HG03378 (cell line): ENCODE measurements around the gene SELE.

Experiments
- ATAC-seq: cut with Tn5 transposase; IDR thresholded peaks from one replicate; pipeline ENCODE4 v1.9.1; 2021; ENCODE audit warnings: mild to moderate bottlenecking, moderate library complexity; ENCODE audit not compliant: unreplicated experiment

Gene SELE

GRCh38 chr1:169733924-169734323 lies at the start of gene SELE:
Gene SELE (minus strand): TSS chr1:169734079. CDS start chr1:169733612, 467 bp downstream.
- ATAC-seq: no peak

GRCh38 chr1:169782596-169782995 lies 48.7 kb upstream of the SELE start:
- ATAC-seq: no peak

GRCh38 chr1:169779970-169780369 lies 46.1 kb upstream of the SELE start:
- no peak for ATAC-seq

GRCh38 chr1:169779150-169779549 lies 45.3 kb upstream of the SELE start:
- no peak for ATAC-seq

GRCh38 chr1:169776440-169776839 lies 42.6 kb upstream of the SELE start:
- no peak for ATAC-seq

GRCh38 chr1:169768161-169768560 lies 34.3 kb upstream of the SELE start:
- ATAC-seq: no peak

- ATAC-seq: no peak
Observed at GRCh38 chr1:169765580-169766331, 31.9 kb upstream of the SELE start.

- ATAC-seq: no peak
Observed at GRCh38 chr1:169764919-169765318, 31.0 kb upstream of the SELE start.

- ATAC-seq: no peak
Observed at GRCh38 chr1:169762699-169763098, 28.8 kb upstream of the SELE start.

GRCh38 chr1:169759038-169759437 lies 25.2 kb upstream of the SELE start:
- ATAC-seq: no peak

- ATAC-seq: no peak
Observed at GRCh38 chr1:169753549-169753948, 19.7 kb upstream of the SELE start.

GRCh38 chr1:169750041-169750440 lies 16.2 kb upstream of the SELE start:
- ATAC-seq: no peak

GRCh38 chr1:169746550-169746949 lies 12.7 kb upstream of the SELE start:
- ATAC-seq: no peak

- ATAC-seq: no peak
Observed at GRCh38 chr1:169745015-169745861, 11.4 kb upstream of the SELE start.

GRCh38 chr1:169741666-169742394 lies 8.0 kb upstream of the SELE start:
- no peak for ATAC-seq

GRCh38 chr1:169739980-169740379 lies 6.1 kb upstream of the SELE start:
- ATAC-seq: no peak

GRCh38 chr1:169731446-169731845 lies 2.4 kb downstream of the SELE start:
- ATAC-seq: no peak

GRCh38 chr1:169729991-169730390 lies 3.9 kb downstream of the SELE start:
- no peak for ATAC-seq

- ATAC-seq: no peak
Observed at GRCh38 chr1:169727307-169727706, 6.6 kb downstream of the SELE start.

- no peak for ATAC-seq
Observed at GRCh38 chr1:169726851-169727250, 7.0 kb downstream of the SELE start.

GRCh38 chr1:169725930-169726329 lies 7.9 kb downstream of the SELE start:
- ATAC-seq: no peak
